AG04450 (cell line): Measurements from ENCODE around the gene SYK. TPM values are rescaled to one million over a fixed set of nuclear protein-coding genes. Genes with fewer than 3 reads are reported as not detected.

Experiments
- CTCF ChIA-PET: fragments of 300-600, 350-600 bp; formaldehyde crosslinking; extraction: SDS; loops from one replicate; lab custom pipeline; 2022; ENCODE audit warnings: antibody characterized with exemption, inconsistent platforms; lab: Charles Lee
- POLR2A ChIA-PET: fragments of 350-600 bp; formaldehyde crosslinking; extraction: SDS; loops from one replicate; lab custom pipeline; 2021; ENCODE audit warnings: antibody characterized with exemption, inconsistent platforms; lab: Yijun Ruan, JAX
- DNase-seq: peaks from one replicate; pipeline ENCODE4 v3.0.0-alpha.2; 2011; ENCODE audit warnings: low read depth, low spot score
- H3K27ac ChIP-seq: one replicate; pipeline ENCODE4 v1.5.1; 2012; ENCODE audit warnings: low read depth, low read length, control low read depth
- H3K27me3 ChIP-seq: one replicate; pipeline ENCODE4 v1.6.0; 2012; ENCODE audit warnings: low read length; ENCODE audit not compliant: control insufficient read depth, insufficient read depth
- H3K4me3 ChIP-seq: 2 replicates; pipeline ENCODE4 v1.5.1; 2011; ENCODE audit warnings: mild to moderate bottlenecking, low read depth, low read length, control low read depth
- H3K9me3 ChIP-seq: 2 replicates; pipeline ENCODE4 v1.5.1; 2012; ENCODE audit warnings: low read length; ENCODE audit not compliant: control insufficient read depth, insufficient read depth
- CTCF ChIP-seq: IDR thresholded peaks from 2 replicates; pipeline ENCODE4 v1.5.1; 2011; ENCODE audit warnings: low read depth, low read length, control low read depth, inconsistent platforms
- polyA plus RNA-seq: library from polyadenylated mRNA; depleted of rRNA; stranded (reverse); fragments of >200 nt; gene quantifications from 2 replicates; pipeline ENCODE4 v1.2.3, GENCODE V29; 2011

The SYK gene
- polyA plus RNA-seq, 1 experiment: not detected

- peaks cover 5% of the 10 kb centered on the region for H3K27me3 ChIP-seq
- H3K4me3 ChIP-seq: no peak overlapping the region
- CTCF ChIA-PET: no interaction called here
- no peaks in the 10 kb centered on the region for H3K9me3 ChIP-seq
- POLR2A ChIA-PET: no interaction called here
- no peak for TF ChIP-seq CTCF
- no peak overlapping the region for H3K27ac ChIP-seq
- no peak for DNase-seq
Measured at GRCh38 chr9:90808890-90809685, 7.5 kb downstream of the SYK start.

- H3K9me3 ChIP-seq: no peaks in the 10 kb centered on the region
- H3K27me3 ChIP-seq: peaks cover 5% of the 10 kb centered on the region
- CTCF ChIA-PET: interaction anchor here (0.8 kb wide), 1 partner anchor 62 kb away, joined by 3 read pairs; no protein-coding TSS in a partner anchor
- POLR2A ChIA-PET: no interaction called here
- H3K27ac ChIP-seq: no peak overlapping the region
- TF ChIP-seq CTCF: no peak
- DNase-seq: no peak
- H3K4me3 ChIP-seq: no peak overlapping the region
Measured at GRCh38 chr9:90810691-90811090, 9.1 kb downstream of the SYK start.

DNA sequence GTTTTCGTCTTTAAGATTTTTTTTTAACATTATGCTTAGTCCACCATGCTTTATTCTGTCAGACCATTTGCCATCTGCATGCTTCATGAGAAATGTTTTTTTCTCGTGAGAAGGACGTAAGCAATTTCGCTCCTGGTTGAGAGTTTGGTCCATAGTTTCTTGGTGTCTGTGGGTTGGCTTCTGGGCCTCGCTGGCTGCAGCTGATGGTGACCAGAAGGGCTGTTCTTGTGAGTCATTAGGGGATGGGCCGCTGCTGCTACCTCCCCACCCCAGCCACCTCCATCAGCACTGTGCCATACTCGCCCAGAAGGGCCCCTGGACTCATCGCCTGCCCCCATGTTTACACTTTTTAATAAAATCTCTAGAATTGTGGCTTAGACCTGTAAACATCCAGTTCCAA is 11.4 kb downstream of the SYK start:
- ChIA-PET CTCF (no interaction called here), POLR2A (no interaction called here)
- no peak overlapping the region for H3K4me3 ChIP-seq
- DNase-seq: no peak
- no peak for TF ChIP-seq CTCF
- H3K9me3 ChIP-seq: no peaks in the 10 kb centered on the region
- no peak overlapping the region for H3K27ac ChIP-seq
- peaks cover 5% of the 10 kb centered on the region for H3K27me3 ChIP-seq

GRCh38 chr9:90813523-90813922 is 11.9 kb downstream of the SYK start:
- ChIA-PET CTCF (no interaction called here), POLR2A (no interaction called here)
- Histone ChIP-seq H3K27ac (no peak overlapping the region), H3K9me3 (no peaks in the 10 kb centered on the region), H3K4me3 (no peak overlapping the region), H3K27me3 (peaks cover 5% of the 10 kb centered on the region)
- TF ChIP-seq CTCF: no peak
- DNase-seq: no peak

DNA sequence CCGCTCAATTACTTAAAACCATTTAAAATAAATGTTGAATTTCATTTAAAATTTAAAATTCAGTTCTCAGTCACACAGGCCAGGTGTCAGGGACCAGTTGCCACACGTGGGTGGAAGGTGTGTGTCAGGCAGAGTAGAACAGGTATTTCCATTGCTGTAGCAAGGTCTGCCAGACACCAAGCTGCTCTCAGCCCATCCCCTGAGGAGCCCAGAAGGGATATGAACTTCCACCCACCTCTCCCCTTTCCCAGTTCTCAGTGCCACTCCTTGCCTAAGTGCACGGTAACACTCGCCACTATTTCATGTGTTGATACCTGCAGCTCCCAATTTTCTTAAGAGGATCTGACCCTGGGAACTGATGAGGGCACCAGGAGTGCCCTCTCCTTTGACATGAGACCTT is 12.7 kb downstream of the SYK start:
- peaks cover 5% of the 10 kb centered on the region for H3K27me3 ChIP-seq
- TF ChIP-seq CTCF: no peak
- DNase-seq: no peak
- H3K27ac ChIP-seq: no peak overlapping the region
- ChIA-PET CTCF (no interaction called here), POLR2A (no interaction called here)
- no peaks in the 10 kb centered on the region for H3K9me3 ChIP-seq
- no peak overlapping the region for H3K4me3 ChIP-seq
